ENCODE results near the gene HIVEP3.

HIVEP3 gene

GRCh38 chr1:41640141-41640751 is 278.5 kb downstream of the HIVEP3 start:
- DNase-seq (ENCODE audit: low read depth in 2 of 3, low spot score in 1 of 3), result no peak

GRCh38 chr1:41639332-41639936 is 279.3 kb downstream of the HIVEP3 start:
- peak; percentile 47 to 64 (median 59) for DNase-seq (ENCODE audit: low read depth in 2 of 3, low spot score in 1 of 3)

- no peak for DNase-seq (ENCODE audit: low read depth in 2 of 3, low spot score in 1 of 3)
Observed at GRCh38 chr1:41638086-41639024, 280.4 kb downstream of the HIVEP3 start.

GRCh38 chr1:41637367-41637766 is 281.4 kb downstream of the HIVEP3 start:
- no peak for DNase-seq (ENCODE audit: low read depth in 2 of 3, low spot score in 1 of 3)

- no peak for DNase-seq (ENCODE audit: low read depth in 2 of 3, low spot score in 1 of 3)
Observed at GRCh38 chr1:41633764-41634163, 285.0 kb downstream of the HIVEP3 start.

- DNase-seq (ENCODE audit: low read depth in 2 of 3, low spot score in 1 of 3), result no peak
Observed at GRCh38 chr1:41632781-41633575, 285.7 kb downstream of the HIVEP3 start.

- DNase-seq (ENCODE audit: low read depth in 2 of 3, low spot score in 1 of 3), result no peak
Observed at GRCh38 chr1:41631971-41632370, 286.8 kb downstream of the HIVEP3 start.

GRCh38 chr1:41631154-41631553 is 287.6 kb downstream of the HIVEP3 start:
- DNase-seq (ENCODE audit: low read depth in 2 of 3, low spot score in 1 of 3), result no peak

- DNase-seq (ENCODE audit: low read depth in 2 of 3, low spot score in 1 of 3), result no peak
Observed at GRCh38 chr1:41629571-41629970, 289.2 kb downstream of the HIVEP3 start.

- no peak for DNase-seq (ENCODE audit: low read depth in 2 of 3, low spot score in 1 of 3)
Observed at GRCh38 chr1:41629141-41629540, 289.6 kb downstream of the HIVEP3 start.

- no peak for DNase-seq (ENCODE audit: low read depth in 2 of 3, low spot score in 1 of 3)
Observed at GRCh38 chr1:41627491-41628280, 291.0 kb downstream of the HIVEP3 start.

- peak; percentile 43 to 68 (median 55) for DNase-seq (ENCODE audit: low read depth in 2 of 3, low spot score in 1 of 3)
Observed at GRCh38 chr1:41626616-41627375, 291.9 kb downstream of the HIVEP3 start.

- no peak for DNase-seq (ENCODE audit: low read depth in 2 of 3, low spot score in 1 of 3)
Observed at GRCh38 chr1:41626146-41626545, 292.6 kb downstream of the HIVEP3 start.

- no peak for DNase-seq (ENCODE audit: low read depth in 2 of 3, low spot score in 1 of 3)
Observed at GRCh38 chr1:41623736-41624135, 295.0 kb downstream of the HIVEP3 start.

GRCh38 chr1:41622859-41623732 is 295.6 kb downstream of the HIVEP3 start:
- no peak for DNase-seq (ENCODE audit: low read depth in 2 of 3, low spot score in 1 of 3)

- no peak for DNase-seq (ENCODE audit: low read depth in 2 of 3, low spot score in 1 of 3)
Observed at GRCh38 chr1:41622402-41622801, 296.3 kb downstream of the HIVEP3 start.

- no peak for DNase-seq (ENCODE audit: low read depth in 2 of 3, low spot score in 1 of 3)
Observed at GRCh38 chr1:41621791-41622190, 296.9 kb downstream of the HIVEP3 start.

GRCh38 chr1:41621256-41621655 is 297.5 kb downstream of the HIVEP3 start:
- no peak for DNase-seq (ENCODE audit: low read depth in 2 of 3, low spot score in 1 of 3)

Data from stimulated activated CD4-positive, alpha-beta T cell treated with anti-CD3 and anti-CD28 coated beads, Interleukin-12 subunit alpha, Interleukin-12 subunit beta, amount 100 ng/mL, for 48 hours (primary cell).